GM21529 (cell line): ENCODE data around the gene L1CAM.

ENCODE experiments used
- ATAC-seq: cut with Tn5 transposase; IDR thresholded peaks from one replicate; pipeline ENCODE4 v1.9.1; 2021; ENCODE audit not compliant: unreplicated experiment

The L1CAM gene

GRCh38 chrX:153924149-153924861 lies 38.3 kb upstream of the L1CAM start:
- ATAC-seq = no peak

DNA sequence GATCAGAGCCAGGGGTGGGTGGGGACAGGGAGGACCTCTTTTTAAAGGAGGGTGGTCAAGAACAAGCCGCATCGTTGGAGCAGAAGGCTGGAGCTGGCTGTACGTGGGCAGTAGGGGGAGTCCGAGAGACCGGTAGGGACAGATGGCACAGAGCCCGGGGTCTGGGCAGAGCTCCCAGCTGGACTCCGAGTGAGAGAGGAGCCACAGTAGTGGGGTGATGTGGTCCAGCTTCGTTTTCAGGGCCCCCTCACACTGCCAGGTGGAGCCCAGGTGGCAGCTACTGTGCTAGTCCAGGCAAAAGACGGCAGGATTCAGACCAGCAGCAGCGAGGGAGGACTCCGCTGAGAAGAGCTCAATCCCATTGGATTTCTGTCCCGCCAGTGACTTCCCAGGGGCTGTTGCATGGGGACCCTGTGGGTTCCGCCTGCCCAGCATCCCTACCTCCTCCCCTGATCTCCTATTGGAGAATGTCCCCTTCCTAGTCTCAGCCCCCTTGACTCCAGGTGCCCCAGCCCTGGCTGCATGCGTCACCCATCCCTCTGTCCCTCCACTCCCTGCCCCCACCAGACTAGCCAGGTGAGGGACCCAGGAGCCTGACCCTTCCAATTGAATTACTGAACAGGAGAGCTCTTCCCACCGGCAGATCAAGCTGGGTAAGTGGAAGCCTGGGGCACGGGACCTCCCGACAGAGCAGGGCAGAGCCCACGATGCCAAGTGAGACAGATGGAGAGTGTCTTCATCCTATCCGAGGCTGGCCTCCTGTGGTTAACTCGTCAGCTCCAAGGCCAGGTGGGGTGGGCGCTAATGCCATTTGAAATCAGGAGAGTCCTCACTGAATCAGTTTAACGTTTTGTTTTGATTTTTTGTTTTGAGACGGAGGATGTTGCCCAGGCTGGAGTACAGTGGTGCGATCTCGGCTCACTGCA lies 37.2 kb upstream of the L1CAM start:
- no peak for ATAC-seq

- ATAC-seq = no peak
Observed at GRCh38 chrX:153921511-153922446, 35.8 kb upstream of the L1CAM start.

GRCh38 chrX:153921070-153921469 lies 35.1 kb upstream of the L1CAM start:
- ATAC-seq = no peak

GRCh38 chrX:153920546-153920945 lies 34.6 kb upstream of the L1CAM start:
- ATAC-seq = no peak

- no peak for ATAC-seq
Observed at GRCh38 chrX:153919281-153919680, 33.3 kb upstream of the L1CAM start.

DNA sequence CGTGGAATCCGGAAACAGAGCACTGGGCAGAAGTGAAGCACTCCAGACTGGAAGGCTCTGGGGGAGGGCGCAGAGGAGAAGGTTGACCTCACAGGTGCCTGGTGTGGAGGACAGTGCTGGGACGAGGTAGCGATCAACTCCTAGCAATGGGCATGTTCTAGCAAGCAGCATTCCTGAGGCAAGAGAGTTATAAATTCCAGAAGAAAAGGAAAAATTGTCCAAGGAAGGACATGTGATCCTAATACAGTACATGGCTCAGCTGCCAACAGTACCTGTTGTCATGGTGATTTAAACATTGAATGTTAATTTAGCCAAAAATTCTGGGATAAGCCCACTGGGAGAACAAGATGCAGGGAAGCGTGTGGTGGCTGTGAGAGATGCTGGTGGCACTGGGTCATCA lies 31.9 kb upstream of the L1CAM start:
- no peak for ATAC-seq

DNA sequence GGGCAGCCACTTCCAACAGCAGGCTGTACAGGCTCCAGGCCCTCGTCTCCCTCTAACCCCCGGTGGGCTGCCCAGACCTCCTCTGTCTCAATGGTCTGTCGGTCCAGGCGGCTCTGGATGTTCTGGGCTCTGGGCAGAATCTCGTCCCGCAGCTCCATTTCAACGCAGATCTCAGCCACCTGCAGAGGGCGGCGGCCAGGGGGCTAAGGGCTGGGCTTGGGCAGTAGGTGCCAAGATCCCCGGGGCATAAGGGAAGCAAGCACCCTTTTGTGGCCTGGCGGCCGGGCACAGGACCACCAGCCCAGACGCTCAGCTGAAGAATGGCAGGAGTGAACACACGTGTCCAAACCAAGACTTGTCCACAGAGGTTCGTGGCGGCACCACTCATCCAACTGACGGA lies 27.7 kb upstream of the L1CAM start:
- no peak for ATAC-seq

DNA sequence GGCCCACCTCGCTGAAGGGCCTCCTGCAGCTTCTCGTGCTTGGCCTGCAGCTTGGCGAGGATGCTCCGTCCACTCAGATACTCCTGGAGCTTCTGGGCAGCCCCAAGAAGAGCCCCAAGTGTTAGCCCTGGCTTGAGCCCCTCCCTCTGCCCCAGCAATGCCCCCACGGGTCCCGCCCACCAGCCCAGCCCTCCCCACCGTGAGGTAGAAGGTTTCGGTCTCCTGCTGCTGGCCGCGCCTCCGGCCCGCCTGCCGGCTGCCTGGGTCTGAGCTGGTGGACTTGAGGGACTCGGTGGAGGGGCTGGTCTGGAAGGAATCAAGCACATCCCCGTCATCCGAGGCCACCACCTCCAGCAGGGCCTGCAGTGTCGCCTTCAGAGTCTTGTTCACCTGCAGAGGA lies 27.2 kb upstream of the L1CAM start:
- no peak for ATAC-seq

DNA sequence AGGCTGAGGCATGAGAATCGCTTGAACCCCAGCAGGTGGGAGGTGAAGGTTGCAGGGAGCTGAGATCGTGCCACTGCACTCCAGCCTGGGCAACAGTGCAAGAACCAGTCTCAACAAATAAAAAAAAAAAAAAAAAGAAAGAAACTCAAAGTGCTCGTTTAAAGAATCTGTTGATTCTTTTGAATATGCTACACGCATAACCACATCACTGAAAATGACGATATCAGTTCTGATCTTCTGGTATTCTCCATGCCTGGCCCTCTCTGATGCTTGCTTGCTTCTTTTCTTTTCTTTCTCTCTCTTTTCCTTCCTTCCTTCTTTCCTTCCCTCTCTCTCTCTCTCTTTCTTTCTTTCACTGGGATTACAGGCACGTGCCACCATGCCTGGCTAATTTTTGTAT lies 25.8 kb upstream of the L1CAM start:
- ATAC-seq = no peak

DNA sequence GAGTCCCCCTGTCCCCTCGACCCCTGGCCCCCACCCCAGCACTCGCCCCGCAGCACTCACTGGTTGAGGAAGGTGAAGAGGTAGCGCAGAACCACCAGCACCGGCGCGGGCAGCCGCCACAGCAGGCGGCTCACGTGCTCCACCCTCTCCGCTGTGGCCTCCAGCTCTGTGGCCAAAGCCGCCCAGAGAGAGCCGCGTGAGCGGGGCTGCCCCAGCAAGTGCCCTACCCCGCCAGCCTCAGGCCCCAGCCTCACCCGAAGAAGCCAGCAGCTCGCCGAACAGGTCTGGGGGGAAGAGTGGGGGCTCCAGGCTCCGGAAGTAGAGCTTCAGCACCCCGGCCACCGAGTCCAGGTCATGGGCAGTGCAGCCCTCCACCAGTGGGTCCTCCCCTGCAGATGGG lies 24.5 kb upstream of the L1CAM start:
- no peak for ATAC-seq

GRCh38 chrX:153909980-153910360 lies 24.0 kb upstream of the L1CAM start:
- no peak for ATAC-seq

DNA sequence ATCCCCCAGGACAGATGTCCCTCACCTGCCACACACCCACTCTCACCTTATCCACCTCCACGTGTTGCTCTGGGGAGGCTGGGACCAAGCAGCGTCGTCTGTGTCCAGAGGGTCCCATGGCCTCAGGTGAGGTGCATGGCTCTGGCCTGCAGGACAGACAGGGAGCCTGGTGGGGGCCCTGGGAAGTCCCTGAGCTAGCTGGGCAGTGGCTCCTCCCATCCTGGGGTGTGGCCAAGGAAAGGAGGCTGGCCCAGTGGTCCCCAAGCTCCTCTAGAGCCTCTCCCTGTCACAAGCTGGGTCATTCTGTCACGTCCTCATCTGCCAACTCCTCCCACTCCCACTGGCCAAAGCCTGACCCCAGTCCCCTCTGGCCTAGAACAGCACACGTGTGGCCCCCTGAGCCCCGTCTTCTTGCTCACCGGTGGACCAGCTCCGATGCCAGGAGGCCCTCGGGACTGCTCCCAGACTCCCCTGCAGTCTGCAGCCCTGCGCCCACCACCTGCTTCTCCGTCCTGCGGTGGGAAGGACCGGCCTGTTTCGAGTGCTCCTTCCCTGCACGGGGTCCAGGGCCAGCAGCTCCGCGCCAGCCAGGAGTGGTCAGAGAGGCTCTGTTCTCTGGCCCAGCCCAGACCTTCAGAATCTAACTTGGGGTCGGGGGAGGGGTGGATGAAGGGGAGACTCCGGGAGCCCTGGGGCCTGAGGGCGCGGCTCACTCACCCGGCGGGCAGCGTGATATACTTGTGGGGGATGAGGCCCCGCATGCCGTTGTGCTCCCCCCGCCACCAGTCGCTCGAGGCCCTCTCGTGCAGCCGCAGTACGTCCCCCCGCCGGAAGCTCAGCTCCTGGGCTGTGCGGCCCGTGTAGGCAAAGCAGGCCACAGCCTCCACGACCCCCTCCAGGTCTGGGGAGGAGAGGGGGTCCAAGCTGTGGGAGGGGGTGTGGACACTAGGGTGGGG lies 23.3 kb upstream of the L1CAM start:
- ATAC-seq = peak; percentile 42

DNA sequence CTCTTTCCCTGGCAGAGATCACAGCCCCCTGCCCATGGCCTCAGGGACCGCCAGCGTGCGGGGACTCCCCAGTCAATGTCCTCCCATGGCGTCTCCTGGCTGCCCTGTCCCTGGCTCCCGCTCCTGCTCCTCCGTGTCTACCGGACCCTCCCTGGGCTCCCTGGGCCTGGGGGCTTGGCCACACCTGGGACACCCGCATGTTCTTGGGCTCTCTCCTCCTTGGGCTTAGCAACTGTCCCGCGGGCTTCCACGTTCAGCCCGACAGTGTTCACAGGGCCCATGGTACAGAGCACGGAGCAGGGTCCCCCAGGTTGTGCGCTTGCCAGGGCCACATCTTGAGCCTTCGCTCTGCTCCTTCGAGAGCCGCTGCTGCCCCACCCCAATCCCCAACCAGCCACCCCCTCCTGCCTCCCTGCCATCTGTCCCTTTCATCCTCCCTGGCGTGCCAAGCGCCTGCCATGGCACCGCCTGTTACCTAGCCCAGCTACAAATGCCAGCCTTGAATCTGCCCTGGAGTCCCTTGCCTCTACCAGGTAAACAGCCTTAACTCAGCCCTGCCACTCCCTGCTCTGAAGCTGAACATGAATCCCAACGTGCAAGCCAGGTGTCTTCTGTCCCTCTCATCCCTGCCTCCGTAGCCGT lies 22.4 kb upstream of the L1CAM start:
- ATAC-seq = no peak

DNA sequence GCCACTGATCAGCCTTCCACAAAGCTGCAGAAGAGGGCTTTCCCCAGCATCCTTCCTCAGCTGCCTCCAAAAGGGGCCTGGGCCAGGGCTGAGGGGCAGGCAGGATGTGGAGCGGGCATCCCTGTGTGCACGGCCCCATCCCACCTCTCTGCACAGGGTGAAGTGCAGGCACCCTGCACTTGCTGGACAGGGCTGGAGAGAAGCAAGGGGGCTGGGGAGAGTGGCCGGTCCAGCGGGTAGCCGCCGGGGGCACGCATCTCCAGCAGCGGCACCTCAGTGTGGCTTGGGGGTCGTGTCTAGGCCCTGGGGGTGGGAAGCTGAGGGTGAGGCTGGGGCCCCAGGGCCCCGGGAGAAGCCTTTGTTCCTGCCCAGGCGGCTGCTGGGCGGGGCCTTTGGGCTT lies 21.5 kb upstream of the L1CAM start:
- no peak for ATAC-seq

DNA sequence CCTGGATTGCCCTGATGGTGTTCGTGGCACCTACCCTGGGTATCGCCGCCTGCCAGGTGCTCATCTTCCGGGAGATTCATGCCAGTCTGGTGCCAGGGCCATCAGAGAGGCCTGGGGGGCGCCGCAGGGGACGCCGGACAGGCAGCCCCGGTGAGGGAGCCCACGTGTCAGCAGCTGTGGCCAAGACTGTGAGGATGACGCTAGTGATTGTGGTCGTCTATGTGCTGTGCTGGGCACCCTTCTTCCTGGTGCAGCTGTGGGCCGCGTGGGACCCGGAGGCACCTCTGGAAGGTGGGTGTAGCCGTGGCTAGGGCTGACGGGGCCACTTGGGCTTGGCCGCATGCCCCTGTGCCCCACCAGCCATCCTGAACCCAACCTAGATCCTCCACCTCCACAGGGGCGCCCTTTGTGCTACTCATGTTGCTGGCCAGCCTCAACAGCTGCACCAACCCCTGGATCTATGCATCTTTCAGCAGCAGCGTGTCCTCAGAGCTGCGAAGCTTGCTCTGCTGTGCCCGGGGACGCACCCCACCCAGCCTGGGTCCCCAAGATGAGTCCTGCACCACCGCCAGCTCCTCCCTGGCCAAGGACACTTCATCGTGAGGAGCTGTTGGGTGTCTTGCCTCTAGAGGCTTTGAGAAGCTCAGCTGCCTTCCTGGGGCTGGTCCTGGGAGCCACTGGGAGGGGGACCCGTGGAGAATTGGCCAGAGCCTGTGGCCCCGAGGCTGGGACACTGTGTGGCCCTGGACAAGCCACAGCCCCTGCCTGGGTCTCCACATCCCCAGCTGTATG lies 20.3 kb upstream of the L1CAM start:
- ATAC-seq = no peak

DNA sequence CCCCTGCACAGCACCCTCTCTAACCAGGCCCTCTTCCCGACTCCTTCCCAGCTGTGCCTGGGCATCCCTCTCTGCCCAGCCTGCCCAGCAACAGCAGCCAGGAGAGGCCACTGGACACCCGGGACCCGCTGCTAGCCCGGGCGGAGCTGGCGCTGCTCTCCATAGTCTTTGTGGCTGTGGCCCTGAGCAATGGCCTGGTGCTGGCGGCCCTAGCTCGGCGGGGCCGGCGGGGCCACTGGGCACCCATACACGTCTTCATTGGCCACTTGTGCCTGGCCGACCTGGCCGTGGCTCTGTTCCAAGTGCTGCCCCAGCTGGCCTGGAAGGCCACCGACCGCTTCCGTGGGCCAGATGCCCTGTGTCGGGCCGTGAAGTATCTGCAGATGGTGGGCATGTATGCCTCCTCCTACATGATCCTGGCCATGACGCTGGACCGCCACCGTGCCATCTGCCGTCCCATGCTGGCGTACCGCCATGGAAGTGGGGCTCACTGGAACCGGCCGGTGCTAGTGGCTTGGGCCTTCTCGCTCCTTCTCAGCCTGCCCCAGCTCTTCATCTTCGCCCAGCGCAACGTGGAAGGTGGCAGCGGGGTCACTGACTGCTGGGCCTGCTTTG lies 19.6 kb upstream of the L1CAM start:
- no peak for ATAC-seq
